H1 (cell line): ENCODE results near the gene RCE1. TPM values are rescaled to one million over a fixed set of nuclear protein-coding genes. Genes with fewer than 3 reads are reported as not detected.

Experiments
- BACH1 ChIP-seq: IDR thresholded peaks from 2 replicates; pipeline ENCODE4 v1.6.1; 2012; ENCODE audit warnings: low read length, improper control_type of control experiment
- CHD2 ChIP-seq: IDR thresholded peaks from 2 replicates; pipeline ENCODE4 v1.6.1; 2012; ENCODE audit warnings: low read length, improper control_type of control experiment
- CREB1 ChIP-seq: IDR thresholded peaks from 2 replicates; pipeline ENCODE4 v1.6.1; 2012; ENCODE audit warnings: inconsistent platforms
- CTBP2 ChIP-seq: IDR thresholded peaks from 2 replicates; pipeline ENCODE4 v1.7.0; 2011; ENCODE audit warnings: borderline replicate concordance, mild to moderate bottlenecking, moderate library complexity, mixed read lengths, low read length; ENCODE audit not compliant: insufficient read depth, insufficient read length
- EGR1 ChIP-seq: IDR thresholded peaks from 2 replicates; pipeline ENCODE4 v1.6.1; 2011; ENCODE audit warnings: low read depth, low read length, borderline replicate concordance
- FOSL1 ChIP-seq: IDR thresholded peaks from 2 replicates; pipeline ENCODE4 v1.6.1; 2011; ENCODE audit warnings: mild to moderate bottlenecking, low read depth, low read length, moderate library complexity; ENCODE audit not compliant: insufficient read depth
- GABPA ChIP-seq: IDR thresholded peaks from 2 replicates; pipeline ENCODE4 v1.6.1; 2011; ENCODE audit warnings: mild to moderate bottlenecking, low read length, moderate library complexity, borderline replicate concordance; ENCODE audit not compliant: insufficient read depth
- HDAC2 ChIP-seq, 2 experiments: fragments of 300-600 bp in 1 of 2; sonication (generic) in 1 of 2; IDR thresholded peaks; 2 replicates each; pipeline ENCODE4 v1.6.1; 2011 to 2012; ENCODE audit warnings: low read depth in 2 of 2, low read length in 2 of 2, mild to moderate bottlenecking in 2 of 2, moderate library complexity in 2 of 2, borderline replicate concordance in 1 of 2, inconsistent platforms in 1 of 2
- HDAC6 ChIP-seq: IDR thresholded peaks from one replicate; pipeline ENCODE4 v1.7.1; 2012; ENCODE audit warnings: low read depth, mild to moderate bottlenecking, inconsistent platforms, low read length, moderate library complexity
- JUND ChIP-seq: IDR thresholded peaks from 2 replicates; pipeline ENCODE4 v1.6.1; 2011; ENCODE audit warnings: mild to moderate bottlenecking, improper control_type of control experiment, low read length
- KDM1A ChIP-seq: fragments of 200-600, 300-600 bp; sonication (generic); IDR thresholded peaks from 2 replicates; pipeline ENCODE4 v1.7.1; 2016; ENCODE audit warnings: mild to moderate bottlenecking, low read length, borderline replicate concordance
- KDM5A ChIP-seq: fragments of 200-600 bp; IDR thresholded peaks from 2 replicates; pipeline ENCODE4 v1.7.1; 2012; ENCODE audit warnings: mild to moderate bottlenecking, low read length, inconsistent platforms, mixed read lengths
- POLR2A ChIP-seq, 2 experiments: IDR thresholded peaks; 1 replicate in 1 of 2; 2 replicates in 1 of 2; pipeline ENCODE4 v1.6.1; 2011; ENCODE audit warnings: low read depth in 2 of 2, low read length in 2 of 2, mild to moderate bottlenecking in 2 of 2; ENCODE audit errors: control extremely low read depth in 1 of 2
- POU5F1 ChIP-seq: IDR thresholded peaks from 2 replicates; pipeline ENCODE4 v1.6.1; 2011; ENCODE audit warnings: low read depth, mild to moderate bottlenecking, low read length, moderate library complexity
- RAD21 ChIP-seq, 2 experiments: IDR thresholded peaks in 1 of 2; conservative IDR thresholded peaks in 1 of 2; 2 replicates each; pipeline ENCODE4 v1.6.1; 2011; ENCODE audit warnings: low read depth in 2 of 2, low read length in 2 of 2, improper control_type of control experiment in 1 of 2, inconsistent platforms in 1 of 2, mild to moderate bottlenecking in 1 of 2, moderate library complexity in 1 of 2
- SIX5 ChIP-seq: IDR thresholded peaks from 2 replicates; pipeline ENCODE4 v1.6.1; 2011; ENCODE audit warnings: mild to moderate bottlenecking, low read depth, low read length
- SUZ12 ChIP-seq: fragments of 200-600 bp; sonication (generic); IDR thresholded peaks from 2 replicates; pipeline ENCODE4 v1.6.1; 2012; ENCODE audit warnings: mild to moderate bottlenecking, inconsistent platforms, low read length, moderate library complexity, mixed read lengths
- YY1 ChIP-seq: IDR thresholded peaks from 2 replicates; pipeline ENCODE4 v1.6.1; 2011; ENCODE audit warnings: low read depth, mild to moderate bottlenecking, low read length
- polyA plus RNA-seq, 7 experiments: library from polyadenylated mRNA; depleted of rRNA in 3 of 7; stranded (reverse) in 5 of 7; unstranded in 2 of 7; fragments of >200 nt in 5 of 7; fragments of 200-250 nt in 2 of 7; gene quantifications; 1 replicate in 5 of 7; 2 replicates in 1 of 7; 4 replicates in 1 of 7; pipeline versions ENCODE4 v1.2.1 to v1.2.3, GENCODE V29; 2011 to 2013; ENCODE audit warnings: missing spikeins in 2 of 7, mixed read lengths in 2 of 7
- total RNA-seq: library from RNA; stranded (reverse); fragmentation: NEBNext Ultra II Directional; extraction: Animal tissue kit (Norgen Biotek cat#: 25700); gene quantifications from 2 replicates; pipeline ENCODE4 v1.2.1, GENCODE V29; 2021
- TF ChIP-seq, protein P1 (sequence below): IDR thresholded peaks from 2 replicates; pipeline ENCODE4 v1.6.1; 2012; ENCODE audit warnings: low read length, inconsistent platforms

Gene RCE1
- total and polyA plus RNA-seq, 2 of the 8 experiments (the other 6 are each of a cell fraction or from before 2014, with no cell fraction given) = 35.8 to 84.8 TPM

DNA sequence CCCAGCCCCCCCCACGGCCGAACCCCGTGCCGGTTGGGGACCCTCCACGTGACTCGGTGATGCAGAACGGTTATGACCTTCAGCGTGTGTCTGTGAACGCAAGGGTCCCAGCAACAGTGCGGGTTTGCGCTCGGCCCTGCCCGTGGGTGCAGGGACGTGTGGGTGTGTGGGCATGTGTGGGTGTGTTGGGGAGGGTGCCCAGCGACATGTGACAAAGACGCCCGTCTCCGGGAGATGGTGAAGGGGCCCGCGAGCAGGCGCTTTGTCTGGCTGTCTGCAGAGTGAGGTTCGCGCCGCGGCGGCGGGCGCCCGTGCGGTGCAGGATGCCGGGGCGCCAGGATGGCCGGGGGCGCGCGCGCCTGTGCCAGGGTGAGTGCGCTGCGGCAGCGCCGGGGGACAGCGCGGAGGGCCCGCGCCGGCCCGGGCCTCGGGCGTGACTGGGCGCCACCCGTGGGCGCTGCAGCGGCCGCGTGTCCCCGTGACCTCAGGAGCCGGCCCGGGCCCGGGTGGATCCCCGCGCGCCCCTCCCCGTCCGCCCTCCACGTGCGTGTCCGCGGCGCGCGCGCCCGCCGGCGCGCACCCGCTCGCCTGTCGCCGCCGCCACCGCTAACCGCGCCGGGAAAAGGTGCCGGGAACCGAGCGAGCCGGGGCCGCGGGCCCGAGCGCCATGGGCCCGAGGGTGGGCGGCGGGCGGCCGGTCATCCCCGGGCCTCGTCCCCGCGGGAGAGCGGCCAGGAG is 13.4 kb downstream of the RCE1 start, which contains the start of gene LRFN4 (continued):
- no peak for TF ChIP-seq CHD2
- no peak for TF ChIP-seq CTBP2
- no peak for TF ChIP-seq SUZ12
- TF ChIP-seq JUND = no peak
- no peak for TF ChIP-seq SIX5
- no peak for TF ChIP-seq FOSL1
- TF ChIP-seq CREB1 = no peak
- no peak for TF ChIP-seq GABPA
- TF ChIP-seq KDM5A = no peak
- TF ChIP-seq HDAC6 = no peak
- TF ChIP-seq EGR1 = no peak
- TF ChIP-seq, protein P1, sequence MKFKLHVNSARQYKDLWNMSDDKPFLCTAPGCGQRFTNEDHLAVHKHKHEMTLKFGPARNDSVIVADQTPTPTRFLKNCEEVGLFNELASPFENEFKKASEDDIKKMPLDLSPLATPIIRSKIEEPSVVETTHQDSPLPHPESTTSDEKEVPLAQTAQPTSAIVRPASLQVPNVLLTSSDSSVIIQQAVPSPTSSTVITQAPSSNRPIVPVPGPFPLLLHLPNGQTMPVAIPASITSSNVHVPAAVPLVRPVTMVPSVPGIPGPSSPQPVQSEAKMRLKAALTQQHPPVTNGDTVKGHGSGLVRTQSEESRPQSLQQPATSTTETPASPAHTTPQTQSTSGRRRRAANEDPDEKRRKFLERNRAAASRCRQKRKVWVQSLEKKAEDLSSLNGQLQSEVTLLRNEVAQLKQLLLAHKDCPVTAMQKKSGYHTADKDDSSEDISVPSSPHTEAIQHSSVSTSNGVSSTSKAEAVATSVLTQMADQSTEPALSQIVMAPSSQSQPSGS = no peak
- no peak for TF ChIP-seq KDM1A
- TF ChIP-seq BACH1 = no peak
- TF ChIP-seq POU5F1 = no peak
- no peak for TF ChIP-seq YY1
- TF ChIP-seq HDAC2 (IDR thresholded peaks at IDR 0.05; ENCODE audit: borderline replicate concordance in 1 of 2, low read depth in 2 of 2, low read length in 2 of 2) = peak in 1 of 2 experiments; percentile 9; a peak in 2 of 4 replicates
- peak in 1 of 2 experiments; percentile 67; a peak in 2 of 3 replicates for TF ChIP-seq POLR2A (IDR thresholded peaks at IDR 0.05; ENCODE audit: control extremely low read depth in 1 of 2, low read depth in 2 of 2, low read length in 2 of 2)
- TF ChIP-seq RAD21 (IDR thresholded peaks at IDR 0.05 in 1 of 2, conservative IDR thresholded peaks at IDR 0.05 in 1 of 2; ENCODE audit: low read depth in 2 of 2, low read length in 2 of 2) = no peak
